Measurements from ENCODE around the gene S100A7A.

DNA sequence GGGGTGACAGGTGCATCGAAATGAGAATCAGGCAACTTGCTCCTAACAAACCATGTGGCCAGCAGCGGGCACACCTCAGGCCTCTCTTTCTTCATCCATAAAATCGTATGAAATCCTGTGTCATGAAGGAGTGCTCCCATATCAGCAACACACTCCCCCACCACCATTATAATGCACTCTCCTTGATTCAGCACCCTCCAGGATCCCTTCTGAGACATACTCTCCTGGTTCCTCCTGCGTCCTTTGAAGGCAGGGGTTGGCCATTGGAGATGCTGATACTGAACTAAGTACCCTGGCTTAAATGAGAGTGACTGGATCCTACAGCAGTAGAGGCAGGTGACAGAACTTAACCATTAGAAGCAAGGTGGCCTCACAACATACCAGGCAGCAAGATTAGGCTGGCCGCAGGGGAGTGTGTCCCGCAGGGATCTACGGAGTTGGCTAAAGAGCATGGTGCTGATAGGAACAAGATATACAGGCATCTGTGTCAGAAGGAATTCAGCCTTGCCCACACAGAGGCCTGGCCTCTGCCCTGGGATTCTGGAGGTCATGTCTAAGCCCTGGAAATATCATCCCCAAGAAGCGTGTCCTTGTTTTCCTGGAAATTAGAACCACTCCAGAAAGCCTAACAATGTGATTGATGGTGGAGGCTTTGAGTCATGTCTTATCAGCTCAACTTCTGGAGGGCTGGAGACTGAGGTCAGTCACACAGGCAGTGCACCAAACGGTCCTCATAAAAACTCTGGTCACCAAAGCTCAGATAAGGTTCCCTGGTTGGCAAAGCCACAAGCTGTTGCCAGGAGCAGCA, 16.8 kb downstream of the S100A7A start:
- TF ChIP-seq, protein P1, sequence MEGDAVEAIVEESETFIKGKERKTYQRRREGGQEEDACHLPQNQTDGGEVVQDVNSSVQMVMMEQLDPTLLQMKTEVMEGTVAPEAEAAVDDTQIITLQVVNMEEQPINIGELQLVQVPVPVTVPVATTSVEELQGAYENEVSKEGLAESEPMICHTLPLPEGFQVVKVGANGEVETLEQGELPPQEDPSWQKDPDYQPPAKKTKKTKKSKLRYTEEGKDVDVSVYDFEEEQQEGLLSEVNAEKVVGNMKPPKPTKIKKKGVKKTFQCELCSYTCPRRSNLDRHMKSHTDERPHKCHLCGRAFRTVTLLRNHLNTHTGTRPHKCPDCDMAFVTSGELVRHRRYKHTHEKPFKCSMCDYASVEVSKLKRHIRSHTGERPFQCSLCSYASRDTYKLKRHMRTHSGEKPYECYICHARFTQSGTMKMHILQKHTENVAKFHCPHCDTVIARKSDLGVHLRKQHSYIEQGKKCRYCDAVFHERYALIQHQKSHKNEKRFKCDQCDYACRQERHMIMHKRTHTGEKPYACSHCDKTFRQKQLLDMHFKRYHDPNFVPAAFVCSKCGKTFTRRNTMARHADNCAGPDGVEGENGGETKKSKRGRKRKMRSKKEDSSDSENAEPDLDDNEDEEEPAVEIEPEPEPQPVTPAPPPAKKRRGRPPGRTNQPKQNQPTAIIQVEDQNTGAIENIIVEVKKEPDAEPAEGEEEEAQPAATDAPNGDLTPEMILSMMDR (IDR thresholded peaks at IDR 0.05; ENCODE audit: insufficient read depth, low read length) = no peak
- no peak for TF ChIP-seq SPI1 (IDR thresholded peaks at IDR 0.05; ENCODE audit: borderline replicate concordance, low read depth)
- TF ChIP-seq, protein P2, sequence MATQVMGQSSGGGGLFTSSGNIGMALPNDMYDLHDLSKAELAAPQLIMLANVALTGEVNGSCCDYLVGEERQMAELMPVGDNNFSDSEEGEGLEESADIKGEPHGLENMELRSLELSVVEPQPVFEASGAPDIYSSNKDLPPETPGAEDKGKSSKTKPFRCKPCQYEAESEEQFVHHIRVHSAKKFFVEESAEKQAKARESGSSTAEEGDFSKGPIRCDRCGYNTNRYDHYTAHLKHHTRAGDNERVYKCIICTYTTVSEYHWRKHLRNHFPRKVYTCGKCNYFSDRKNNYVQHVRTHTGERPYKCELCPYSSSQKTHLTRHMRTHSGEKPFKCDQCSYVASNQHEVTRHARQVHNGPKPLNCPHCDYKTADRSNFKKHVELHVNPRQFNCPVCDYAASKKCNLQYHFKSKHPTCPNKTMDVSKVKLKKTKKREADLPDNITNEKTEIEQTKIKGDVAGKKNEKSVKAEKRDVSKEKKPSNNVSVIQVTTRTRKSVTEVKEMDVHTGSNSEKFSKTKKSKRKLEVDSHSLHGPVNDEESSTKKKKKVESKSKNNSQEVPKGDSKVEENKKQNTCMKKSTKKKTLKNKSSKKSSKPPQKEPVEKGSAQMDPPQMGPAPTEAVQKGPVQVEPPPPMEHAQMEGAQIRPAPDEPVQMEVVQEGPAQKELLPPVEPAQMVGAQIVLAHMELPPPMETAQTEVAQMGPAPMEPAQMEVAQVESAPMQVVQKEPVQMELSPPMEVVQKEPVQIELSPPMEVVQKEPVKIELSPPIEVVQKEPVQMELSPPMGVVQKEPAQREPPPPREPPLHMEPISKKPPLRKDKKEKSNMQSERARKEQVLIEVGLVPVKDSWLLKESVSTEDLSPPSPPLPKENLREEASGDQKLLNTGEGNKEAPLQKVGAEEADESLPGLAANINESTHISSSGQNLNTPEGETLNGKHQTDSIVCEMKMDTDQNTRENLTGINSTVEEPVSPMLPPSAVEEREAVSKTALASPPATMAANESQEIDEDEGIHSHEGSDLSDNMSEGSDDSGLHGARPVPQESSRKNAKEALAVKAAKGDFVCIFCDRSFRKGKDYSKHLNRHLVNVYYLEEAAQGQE (IDR thresholded peaks at IDR 0.05; ENCODE audit: insufficient replicate concordance, low read depth) = no peak
